SK-N-SH (cell line): ENCODE measurements around the gene LDB3. TPM values are rescaled to one million over a fixed set of nuclear protein-coding genes. Genes with fewer than 3 reads are reported as not detected.

ENCODE experiments used
- CTCF ChIA-PET: fragments of 300-600, 350-600 bp; formaldehyde crosslinking; extraction: SDS; loops from one replicate; lab custom pipeline; 2021; lab: Yijun Ruan, JAX
- POLR2A ChIA-PET: fragments of 350-600 bp; sonication (Branson Sonifier 250); formaldehyde crosslinking; extraction: SDS; loops from one replicate; lab custom pipeline; 2020; ENCODE audit warnings: antibody characterized with exemption, inconsistent platforms; lab: Yijun Ruan, JAX
- DNase-seq: peaks from one replicate; pipeline ENCODE4 v3.0.0; 2012
- H2AFZ ChIP-seq: fragments of 200-600 bp; sonication (generic); 2 replicates; pipeline ENCODE4 v1.8.1; 2016; ENCODE audit warnings: antibody characterized with exemption, mild to moderate bottlenecking, low read depth
- H3F3A ChIP-seq: fragments of 200-600 bp; sonication (generic); replicated peaks from 2 replicates; pipeline ENCODE3; 2016; ENCODE audit warnings: antibody characterized with exemption, mild to moderate bottlenecking; ENCODE audit not compliant: insufficient read depth
- H3K27ac ChIP-seq, 2 experiments: fragments of 200-500 bp in 1 of 2; fragments of 200-600 bp in 1 of 2; sonication (Bioruptor generic) in 1 of 2; sonication (generic), shearing (Covaris generic) in 1 of 2; 2 replicates each; pipeline versions ENCODE4 v1.5.1 to v1.6.1; 2014 to 2016; ENCODE audit warnings: low read depth in 2 of 2, inconsistent platforms in 1 of 2, low read length in 1 of 2, mild to moderate bottlenecking in 1 of 2, mixed read lengths in 1 of 2
- H3K27me3 ChIP-seq: fragments of 200-600 bp; sonication (generic), shearing (Covaris generic); 2 replicates; pipeline ENCODE4 v1.6.1; 2016; ENCODE audit warnings: mixed run types; ENCODE audit not compliant: insufficient read depth
- H3K36me3 ChIP-seq, 2 experiments: fragments of 200-500 bp in 1 of 2; fragments of 200-600 bp in 1 of 2; sonication (Bioruptor generic) in 1 of 2; sonication (generic) in 1 of 2; replicated peaks in 1 of 2; 2 replicates each; pipeline versions ENCODE3 to v1.5.1; 2014 to 2016; ENCODE audit warnings: low read length in 1 of 2, mild to moderate bottlenecking in 1 of 2; ENCODE audit not compliant: insufficient read depth in 2 of 2, control insufficient read depth in 1 of 2
- H3K4me1 ChIP-seq, 2 experiments: fragments of 200-500 bp in 1 of 2; fragments of 200-600 bp in 1 of 2; sonication (Bioruptor generic) in 1 of 2; sonication (generic), shearing (Covaris generic) in 1 of 2; 2 replicates each; pipeline versions ENCODE4 v1.5.1 to v1.6.1; 2014 to 2016; ENCODE audit warnings: low read depth in 1 of 2, low read length in 1 of 2, mixed run types in 1 of 2; ENCODE audit not compliant: insufficient read depth in 2 of 2, control insufficient read depth in 1 of 2
- H3K4me2 ChIP-seq: fragments of 200-600 bp; sonication (generic), shearing (Covaris generic); 2 replicates; pipeline ENCODE4 v1.6.1; 2017; ENCODE audit warnings: mixed run types
- H3K4me3 ChIP-seq, 2 experiments: fragments of 200-500 bp in 1 of 2; fragments of 200-600 bp in 1 of 2; sonication (Bioruptor generic) in 1 of 2; sonication (generic), shearing (Covaris generic) in 1 of 2; 2 replicates each; pipeline versions ENCODE4 v1.5.1 to v1.8.1; 2014 to 2016; ENCODE audit warnings: low read depth in 2 of 2, inconsistent platforms in 1 of 2, low read length in 1 of 2, mild to moderate bottlenecking in 1 of 2, mixed read lengths in 1 of 2, moderate library complexity in 1 of 2
- H3K79me2 ChIP-seq: fragments of 200-600 bp; sonication (generic); 2 replicates; pipeline ENCODE4 v1.8.1; 2017; ENCODE audit warnings: mild to moderate bottlenecking; ENCODE audit not compliant: insufficient read depth
- H3K9ac ChIP-seq: fragments of 200-600 bp; sonication (generic); 2 replicates; pipeline ENCODE4 v1.6.1; 2017; ENCODE audit warnings: mixed run types
- H3K9me2 ChIP-seq: fragments of 200-600 bp; sonication (generic); 2 replicates; pipeline ENCODE4 v1.6.1; 2017; ENCODE audit warnings: mixed run types
- H3K9me3 ChIP-seq: fragments of 200-600 bp; sonication (generic); 2 replicates; pipeline ENCODE4 v1.6.1; 2017; ENCODE audit warnings: mixed run types, mild to moderate bottlenecking, moderate library complexity
- H4K20me1 ChIP-seq: fragments of 200-600 bp; sonication (generic); 2 replicates; pipeline ENCODE4 v1.6.1; 2017; ENCODE audit warnings: mild to moderate bottlenecking, mixed run types; ENCODE audit not compliant: insufficient read depth
- CTCF ChIP-seq: fragments of 200-600 bp; sonication (generic); IDR thresholded peaks from 2 replicates; pipeline ENCODE4 v1.6.1; 2017; ENCODE audit warnings: antibody characterized with exemption, mild to moderate bottlenecking, moderate library complexity
- EZH2phosphoT487 ChIP-seq: fragments of 200-600 bp; sonication (generic); IDR thresholded peaks from 2 replicates; pipeline ENCODE4 v1.6.1; 2017; ENCODE audit warnings: low read depth, mixed run types, mild to moderate bottlenecking, antibody characterized with exemption, moderate library complexity, borderline replicate concordance
- FOSL2 ChIP-seq: IDR thresholded peaks from 2 replicates; pipeline ENCODE4 v1.4.0; 2012; ENCODE audit warnings: low read depth, mild to moderate bottlenecking, moderate library complexity, borderline replicate concordance
- JUND ChIP-seq: IDR thresholded peaks from 2 replicates; pipeline ENCODE4 v1.4.0; 2012
- MXI1 ChIP-seq: IDR thresholded peaks from 2 replicates; pipeline ENCODE4 v1.6.1; 2012; ENCODE audit warnings: mild to moderate bottlenecking, low read depth, low read length, improper control_type of control experiment
- NRF1 ChIP-seq: IDR thresholded peaks from 2 replicates; pipeline ENCODE4 v1.6.1; 2012; ENCODE audit warnings: low read depth, mild to moderate bottlenecking, low read length
- RAD21 ChIP-seq: IDR thresholded peaks from 2 replicates; pipeline ENCODE4 v1.6.1; 2012; ENCODE audit warnings: mild to moderate bottlenecking, low read length
- RFX5 ChIP-seq: IDR thresholded peaks from 2 replicates; pipeline ENCODE4 v1.6.1; 2012; ENCODE audit warnings: mild to moderate bottlenecking, improper control_type of control experiment, low read length
- RXRA ChIP-seq: IDR thresholded peaks from 2 replicates; pipeline ENCODE4 v1.4.0; 2012; ENCODE audit warnings: low read depth, mild to moderate bottlenecking, borderline replicate concordance
- TAF1 ChIP-seq: IDR thresholded peaks from 2 replicates; pipeline ENCODE4 v1.6.1; 2012; ENCODE audit warnings: low read depth, mild to moderate bottlenecking, low read length, moderate library complexity, borderline replicate concordance
- TCF12 ChIP-seq: IDR thresholded peaks from 2 replicates; pipeline ENCODE4 v1.4.0; 2012
- USF1 ChIP-seq: IDR thresholded peaks from 2 replicates; pipeline ENCODE4 v1.4.0; 2012; ENCODE audit warnings: low read depth, borderline replicate concordance
- USF2 ChIP-seq: fragments of 150-350 bp; IDR thresholded peaks from 2 replicates; pipeline ENCODE4 v1.6.1; 2017; ENCODE audit warnings: antibody characterized with exemption, low read length, low read depth, borderline replicate concordance
- WGBS: methylation state at CpG from one replicate; pipeline ENCODE4 v1.1.6; 2017; ENCODE audit warnings: low lambda C conversion rate; 5-methylcytosine and 5-hydroxymethylcytosine counted together
- polyA plus RNA-seq, 3 experiments: library from polyadenylated mRNA; depleted of rRNA; stranded (reverse); fragments of >200 nt; gene quantifications; 2 replicates each; pipeline ENCODE4 v1.2.3, GENCODE V29; 2012

LDB3 gene
- polyA plus RNA-seq, 1 of the 3 experiments (the other 2 are of a cell fraction), result 0.48 TPM

GRCh38 chr10:86769991-86770390 lies 101.7 kb downstream of the LDB3 start:
- peaks cover 7% of the 10 kb centered on the region for H3F3A ChIP-seq
- WGBS, result 96% methylated on average over 8 of the region's 10 CpGs
- no peak overlapping the region for H2AFZ ChIP-seq
- H3K9me2 ChIP-seq, result no peaks in the 10 kb centered on the region
- H3K4me3 ChIP-seq, result no peak overlapping the region
- H3K27me3 ChIP-seq, result no peaks in the 10 kb centered on the region
- H3K9ac ChIP-seq, result no peak overlapping the region
- TF ChIP-seq EZH2phosphoT487, result no peak
- H3K4me2 ChIP-seq, result no peak overlapping the region
- ChIA-PET POLR2A (no interaction called here), CTCF (interaction anchor here (1.0 to 1.8 kb wide), 4 partner anchors 10 to 130 kb away, joined by 3 to 7 read pairs (median 4); no protein-coding TSS in a partner anchor)
- H3K9me3 ChIP-seq, result no peaks in the 10 kb centered on the region
- peaks cover 100% of the 10 kb centered on the region for H3K79me2 ChIP-seq
- H3K27ac ChIP-seq, result no peak overlapping the region
- no peak for DNase-seq
- peaks cover 75% of the 10 kb centered on the region for H4K20me1 ChIP-seq
- peaks cover 7 to 21% of the 10 kb centered on the region in 2 experiments; a peak in 3 of 4 replicates for H3K4me1 ChIP-seq
- H3K36me3 ChIP-seq, result no peaks in the 10 kb centered on the region

GRCh38 chr10:86770412-86770960 lies 102.2 kb downstream of the LDB3 start:
- WGBS, result 69% methylated on average over 2 of the region's 2 CpGs
- no peaks in the 10 kb centered on the region for H3K9me2 ChIP-seq
- H3K4me1 ChIP-seq, result peaks cover 12 to 23% of the 10 kb centered on the region in 2 experiments; a peak in 3 of 4 replicates
- DNase-seq, result no peak
- no peaks in the 10 kb centered on the region for H3K36me3 ChIP-seq
- peaks cover 100% of the 10 kb centered on the region for H3K79me2 ChIP-seq
- no peak overlapping the region for H3K4me2 ChIP-seq
- no peak overlapping the region for H3K9ac ChIP-seq
- TF ChIP-seq USF1 (no peak), USF2 (no peak), TAF1 (no peak), NRF1 (no peak), TCF12 (no peak), RFX5 (no peak), FOSL2 (no peak), JUND (no peak), CTCF (no peak), RAD21 (no peak), MXI1 (no peak), RXRA (no peak)
- no peak overlapping the region for H3K4me3 ChIP-seq
- no peaks in the 10 kb centered on the region for H3K27me3 ChIP-seq
- H3F3A ChIP-seq, result peaks cover 12% of the 10 kb centered on the region
- H3K27ac ChIP-seq, result no peak overlapping the region
- POLR2A ChIA-PET, result interaction anchor here (0.6 kb wide), 1 partner anchor 191 kb away, joined by 3 read pairs; no protein-coding TSS in a partner anchor
- no peaks in the 10 kb centered on the region for H3K9me3 ChIP-seq
- CTCF ChIA-PET, result interaction anchor here (1.2 to 1.8 kb wide), 3 partner anchors 10 to 82 kb away, joined by 3 to 7 read pairs (median 6); no protein-coding TSS in a partner anchor
- H2AFZ ChIP-seq, result no peak overlapping the region
- H4K20me1 ChIP-seq, result peaks cover 75% of the 10 kb centered on the region
